Activated naive CD8-positive, alpha-beta T cell treated with anti-CD3 and anti-CD28 coated beads, Interleukin-2, amount 50 U/mL, for 24 hours (primary cell): ENCODE results near the gene FAM241B.

Source experiments
- ATAC-seq: fragments of 150-1000 bp; cut with Tn5 transposase; one replicate; pipeline ENCODE4 v1.10.0; 2021
- DNase-seq: peaks from one replicate; pipeline ENCODE4 v3.0.0; 2021
- H3K27ac Mint-ChIP-seq: one replicate; pipeline ENCODE4 v1.8.0; 2021; ENCODE audit warnings: mild to moderate bottlenecking, mixed read lengths
- H3K27me3 Mint-ChIP-seq: one replicate; pipeline ENCODE4 v1.8.0; 2021; ENCODE audit warnings: mixed read lengths
- H3K36me3 Mint-ChIP-seq: one replicate; pipeline ENCODE4 v1.8.0; 2021; ENCODE audit warnings: low read depth, mixed read lengths
- H3K4me1 Mint-ChIP-seq: one replicate; pipeline ENCODE4 v1.8.0; 2021; ENCODE audit warnings: mixed read lengths
- H3K4me3 Mint-ChIP-seq: one replicate; pipeline ENCODE4 v1.8.0; 2021; ENCODE audit warnings: mild to moderate bottlenecking, moderate library complexity, mixed read lengths
- H3K9me3 Mint-ChIP-seq: one replicate; pipeline ENCODE4 v1.8.0; 2021; ENCODE audit warnings: mixed read lengths

The FAM241B gene

GRCh38 chr10:69651362-69651761, 21.3 kb downstream of the FAM241B start:
- ATAC-seq, result no peak
- no peaks in the 10 kb centered on the region for H3K36me3 Mint-ChIP-seq
- peaks cover 2% of the 10 kb centered on the region for H3K27me3 Mint-ChIP-seq

GRCh38 chr10:69652111-69652856, 22.2 kb downstream of the FAM241B start:
- no peaks in the 10 kb centered on the region for H3K9me3 Mint-ChIP-seq
- no peak for DNase-seq
- peaks cover 2% of the 10 kb centered on the region for H3K27me3 Mint-ChIP-seq
- H3K4me1 Mint-ChIP-seq, result peaks cover 9% of the 10 kb centered on the region
- no peak overlapping the region for H3K4me3 Mint-ChIP-seq
- H3K27ac Mint-ChIP-seq, result no peak overlapping the region
- no peak for ATAC-seq
- no peaks in the 10 kb centered on the region for H3K36me3 Mint-ChIP-seq

More at GRCh38 chr10:69651362-69651761, 21.3 kb downstream of the FAM241B start:
- Mint-ChIP-seq H3K27ac (no peak overlapping the region), H3K4me1 (peaks cover 9% of the 10 kb centered on the region), H3K4me3 (no peak overlapping the region), H3K9me3 (no peaks in the 10 kb centered on the region)
- no peak for DNase-seq

- H3K4me3 Mint-ChIP-seq, result no peak overlapping the region
- H3K27ac Mint-ChIP-seq, result no peak overlapping the region
- H3K27me3 Mint-ChIP-seq, result peaks cover 7% of the 10 kb centered on the region
Measured at GRCh38 chr10:69652857-69653199, 22.8 kb downstream of the FAM241B start.

GRCh38 chr10:69653561-69653960, 23.5 kb downstream of the FAM241B start:
- DNase-seq (no peak), ATAC-seq (no peak)
- H3K4me3 Mint-ChIP-seq, result no peak overlapping the region
- no peaks in the 10 kb centered on the region for H3K36me3 Mint-ChIP-seq
- H3K27ac Mint-ChIP-seq, result no peak overlapping the region
- H3K27me3 Mint-ChIP-seq, result peaks cover 11% of the 10 kb centered on the region
- H3K4me1 Mint-ChIP-seq, result peaks cover 9% of the 10 kb centered on the region
- no peaks in the 10 kb centered on the region for H3K9me3 Mint-ChIP-seq

More at GRCh38 chr10:69652857-69653199, 22.8 kb downstream of the FAM241B start:
- no peaks in the 10 kb centered on the region for H3K36me3 Mint-ChIP-seq
- H3K4me1 Mint-ChIP-seq, result peaks cover 9% of the 10 kb centered on the region
- no peak for DNase-seq
- no peak for ATAC-seq
- H3K9me3 Mint-ChIP-seq, result no peaks in the 10 kb centered on the region

GRCh38 chr10:69655124-69655867, 25.2 kb downstream of the FAM241B start:
- H3K27me3 Mint-ChIP-seq, result peaks cover 14% of the 10 kb centered on the region
- H3K36me3 Mint-ChIP-seq, result no peaks in the 10 kb centered on the region
- no peak overlapping the region for H3K27ac Mint-ChIP-seq
- H3K9me3 Mint-ChIP-seq, result no peaks in the 10 kb centered on the region
- DNase-seq (no peak), ATAC-seq (no peak)
- peaks cover 9% of the 10 kb centered on the region for H3K4me1 Mint-ChIP-seq
- H3K4me3 Mint-ChIP-seq, result no peak overlapping the region

- DNase-seq (no peak), ATAC-seq (no peak)
- no peaks in the 10 kb centered on the region for H3K9me3 Mint-ChIP-seq
- H3K36me3 Mint-ChIP-seq, result no peaks in the 10 kb centered on the region
- no peak overlapping the region for H3K27ac Mint-ChIP-seq
- no peak overlapping the region for H3K4me3 Mint-ChIP-seq
- peaks cover 7% of the 10 kb centered on the region for H3K4me1 Mint-ChIP-seq
- H3K27me3 Mint-ChIP-seq, result peaks cover 13% of the 10 kb centered on the region
Measured at GRCh38 chr10:69655868-69656555, 26.0 kb downstream of the FAM241B start.

- Mint-ChIP-seq H3K27me3 (peaks cover 13% of the 10 kb centered on the region), H3K9me3 (no peaks in the 10 kb centered on the region), H3K4me3 (no peak overlapping the region), H3K36me3 (no peaks in the 10 kb centered on the region), H3K27ac (no peak overlapping the region), H3K4me1 (peaks cover under 1% of the 10 kb centered on the region)
- no peak for ATAC-seq
- no peak for DNase-seq
Measured at GRCh38 chr10:69656742-69657269, 26.8 kb downstream of the FAM241B start.

GRCh38 chr10:69657430-69657829, 27.4 kb downstream of the FAM241B start:
- Mint-ChIP-seq H3K27me3 (peaks cover 13% of the 10 kb centered on the region), H3K4me3 (no peak overlapping the region), H3K4me1 (no peaks in the 10 kb centered on the region), H3K27ac (no peak overlapping the region), H3K36me3 (no peaks in the 10 kb centered on the region), H3K9me3 (no peaks in the 10 kb centered on the region)
- DNase-seq, result no peak
- ATAC-seq, result no peak

- no peaks in the 10 kb centered on the region for H3K36me3 Mint-ChIP-seq
- no peak overlapping the region for H3K4me3 Mint-ChIP-seq
- H3K27ac Mint-ChIP-seq, result no peak overlapping the region
- peaks cover 13% of the 10 kb centered on the region for H3K27me3 Mint-ChIP-seq
- no peaks in the 10 kb centered on the region for H3K9me3 Mint-ChIP-seq
- no peak for ATAC-seq
- H3K4me1 Mint-ChIP-seq, result no peaks in the 10 kb centered on the region
- DNase-seq, result no peak
Measured at GRCh38 chr10:69657866-69658265, 27.8 kb downstream of the FAM241B start.

GRCh38 chr10:69659241-69660038, 29.4 kb downstream of the FAM241B start:
- Mint-ChIP-seq H3K4me1 (no peaks in the 10 kb centered on the region), H3K36me3 (no peaks in the 10 kb centered on the region), H3K9me3 (no peaks in the 10 kb centered on the region), H3K27ac (no peak overlapping the region), H3K4me3 (no peak overlapping the region), H3K27me3 (peaks cover 13% of the 10 kb centered on the region)
- ATAC-seq (no peak), DNase-seq (no peak)

GRCh38 chr10:69660296-69660695, 30.2 kb downstream of the FAM241B start:
- no peak overlapping the region for H3K27ac Mint-ChIP-seq

GRCh38 chr10:69661414-69662172, 31.5 kb downstream of the FAM241B start:
- no peaks in the 10 kb centered on the region for H3K36me3 Mint-ChIP-seq
- H3K27me3 Mint-ChIP-seq, result peaks cover 13% of the 10 kb centered on the region
- no peaks in the 10 kb centered on the region for H3K9me3 Mint-ChIP-seq
- no peak overlapping the region for H3K4me3 Mint-ChIP-seq
- no peak overlapping the region for H3K27ac Mint-ChIP-seq
- no peak for ATAC-seq
- no peak for DNase-seq
- no peaks in the 10 kb centered on the region for H3K4me1 Mint-ChIP-seq

More at GRCh38 chr10:69660296-69660695, 30.2 kb downstream of the FAM241B start:
- H3K9me3 Mint-ChIP-seq, result no peaks in the 10 kb centered on the region
- no peak for DNase-seq
- H3K4me3 Mint-ChIP-seq, result no peak overlapping the region
- H3K27me3 Mint-ChIP-seq, result peaks cover 13% of the 10 kb centered on the region
- H3K4me1 Mint-ChIP-seq, result no peaks in the 10 kb centered on the region
- no peak for ATAC-seq
- H3K36me3 Mint-ChIP-seq, result no peaks in the 10 kb centered on the region

- Mint-ChIP-seq H3K4me1 (no peaks in the 10 kb centered on the region), H3K36me3 (no peaks in the 10 kb centered on the region), H3K9me3 (no peaks in the 10 kb centered on the region), H3K27me3 (peaks cover 13% of the 10 kb centered on the region), H3K4me3 (no peak overlapping the region), H3K27ac (no peak overlapping the region)
- DNase-seq (no peak), ATAC-seq (no peak)
Measured at GRCh38 chr10:69662173-69662877, 32.3 kb downstream of the FAM241B start.
